Epithelial cell of proximal tubule (primary cell): Measurements from ENCODE around the gene ATP11A. TPM values are rescaled to one million over a fixed set of nuclear protein-coding genes. Genes with fewer than 3 reads are reported as not detected.

Experiments
- DNase-seq: peaks from one replicate; pipeline ENCODE4 v3.0.0-alpha.2; 2011; ENCODE audit warnings: low read depth
- H3K4me3 ChIP-seq: 2 replicates; pipeline ENCODE4 v1.5.1; 2011; ENCODE audit warnings: low read depth, mild to moderate bottlenecking, low read length
- total RNA-seq: library from RNA; depleted of rRNA; stranded (reverse); fragments of >200 nt; gene quantifications from 2 replicates; pipeline ENCODE4 v1.2.3, GENCODE V29; 2015
- TF ChIP-seq, protein P1 (sequence below): conservative IDR thresholded peaks from 2 replicates; pipeline ENCODE4 v1.5.1; 2012; ENCODE audit warnings: low read depth, mild to moderate bottlenecking, low read length

The ATP11A gene
- total RNA-seq, 1 donor from 2014 or later: 27.2 TPM

DNA sequence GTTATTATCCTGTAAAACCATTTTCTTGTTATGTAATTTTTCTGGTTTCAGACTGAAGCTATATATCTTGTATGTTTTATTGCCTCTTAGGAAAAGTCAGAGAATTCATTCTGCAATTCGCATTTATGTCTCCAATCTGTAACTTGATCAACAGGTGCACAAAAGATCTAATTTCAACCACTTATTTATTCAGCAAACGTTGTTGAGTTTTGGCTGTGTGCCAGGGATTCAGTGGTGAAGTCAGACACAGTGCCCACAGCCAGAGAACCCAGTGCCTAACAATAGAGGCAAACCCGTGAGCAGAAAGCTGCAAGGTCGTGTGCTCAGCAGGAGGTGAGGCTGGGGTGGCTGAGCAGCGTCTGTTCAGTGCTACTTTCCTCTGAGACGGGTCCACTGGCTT is 159.7 kb downstream of the ATP11A start:
- TF ChIP-seq, protein P1, sequence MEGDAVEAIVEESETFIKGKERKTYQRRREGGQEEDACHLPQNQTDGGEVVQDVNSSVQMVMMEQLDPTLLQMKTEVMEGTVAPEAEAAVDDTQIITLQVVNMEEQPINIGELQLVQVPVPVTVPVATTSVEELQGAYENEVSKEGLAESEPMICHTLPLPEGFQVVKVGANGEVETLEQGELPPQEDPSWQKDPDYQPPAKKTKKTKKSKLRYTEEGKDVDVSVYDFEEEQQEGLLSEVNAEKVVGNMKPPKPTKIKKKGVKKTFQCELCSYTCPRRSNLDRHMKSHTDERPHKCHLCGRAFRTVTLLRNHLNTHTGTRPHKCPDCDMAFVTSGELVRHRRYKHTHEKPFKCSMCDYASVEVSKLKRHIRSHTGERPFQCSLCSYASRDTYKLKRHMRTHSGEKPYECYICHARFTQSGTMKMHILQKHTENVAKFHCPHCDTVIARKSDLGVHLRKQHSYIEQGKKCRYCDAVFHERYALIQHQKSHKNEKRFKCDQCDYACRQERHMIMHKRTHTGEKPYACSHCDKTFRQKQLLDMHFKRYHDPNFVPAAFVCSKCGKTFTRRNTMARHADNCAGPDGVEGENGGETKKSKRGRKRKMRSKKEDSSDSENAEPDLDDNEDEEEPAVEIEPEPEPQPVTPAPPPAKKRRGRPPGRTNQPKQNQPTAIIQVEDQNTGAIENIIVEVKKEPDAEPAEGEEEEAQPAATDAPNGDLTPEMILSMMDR: no peak
- no peak overlapping the region for H3K4me3 ChIP-seq
- no peak for DNase-seq

DNA sequence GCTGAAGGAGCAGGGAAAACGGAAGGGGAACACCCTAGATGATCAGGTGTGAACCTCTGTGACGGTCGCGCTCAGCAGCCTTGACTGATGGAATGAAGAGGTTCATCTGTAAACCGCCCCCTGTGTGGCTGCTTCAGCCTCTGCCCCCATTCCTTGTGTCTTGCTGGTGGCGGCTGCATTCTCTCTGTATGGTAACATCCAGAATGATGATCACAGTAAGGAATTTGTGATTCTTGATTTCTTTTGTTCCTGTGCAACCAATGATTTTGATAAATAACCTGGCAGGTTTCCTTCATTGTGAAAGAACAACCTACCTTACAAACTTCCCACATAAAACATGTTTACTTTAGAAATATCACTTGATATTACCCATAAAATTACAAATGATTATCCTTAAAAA is 160.4 kb downstream of the ATP11A start:
- no peak for DNase-seq
- H3K4me3 ChIP-seq: no peak overlapping the region
- TF ChIP-seq, protein P1: no peak

DNA sequence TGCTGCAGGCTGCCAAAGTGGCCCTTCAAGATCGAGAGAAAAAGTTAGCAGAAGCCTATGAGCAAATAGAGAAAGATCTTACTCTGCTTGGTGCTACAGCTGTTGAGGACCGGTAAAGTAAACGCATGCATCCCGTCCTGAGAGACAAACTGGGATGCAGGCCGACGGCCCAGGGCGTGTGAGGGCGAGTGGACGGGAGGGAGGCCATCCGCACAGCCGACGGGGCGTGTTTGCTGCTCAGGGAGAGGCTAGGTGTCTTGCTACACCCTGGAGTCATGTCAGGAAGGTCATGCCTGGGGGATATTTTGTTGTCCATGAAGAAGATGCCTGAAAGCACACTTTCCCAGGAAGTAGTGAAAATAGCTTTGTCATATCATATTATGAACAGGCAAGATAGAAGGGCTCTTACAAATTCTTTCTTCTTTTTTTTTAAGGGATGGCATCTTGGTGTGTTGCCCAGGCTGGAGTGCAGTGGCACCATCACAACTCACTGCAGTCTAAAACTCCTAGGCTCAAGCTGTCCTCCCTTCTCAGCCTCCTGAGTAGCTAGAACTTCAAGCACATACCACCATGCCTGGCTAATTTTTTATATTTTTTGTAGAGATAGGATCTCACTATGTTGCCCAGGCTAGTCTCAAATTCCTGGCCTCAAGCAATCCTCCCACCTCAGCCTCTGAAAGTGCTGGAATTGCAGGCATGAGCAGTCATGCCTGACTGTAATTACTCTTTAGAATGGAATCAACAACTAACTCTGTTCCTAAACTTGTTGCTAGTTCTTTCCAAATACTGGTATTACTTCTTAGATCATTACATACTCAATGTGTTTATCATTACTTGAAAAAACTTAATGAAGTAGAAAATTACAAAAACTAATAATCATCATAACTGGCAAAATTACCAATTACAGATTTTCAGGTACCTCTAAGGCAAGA is 161.5 kb downstream of the ATP11A start:
- no peak overlapping the region for H3K4me3 ChIP-seq
- TF ChIP-seq, protein P1: no peak
- DNase-seq: no peak

DNA sequence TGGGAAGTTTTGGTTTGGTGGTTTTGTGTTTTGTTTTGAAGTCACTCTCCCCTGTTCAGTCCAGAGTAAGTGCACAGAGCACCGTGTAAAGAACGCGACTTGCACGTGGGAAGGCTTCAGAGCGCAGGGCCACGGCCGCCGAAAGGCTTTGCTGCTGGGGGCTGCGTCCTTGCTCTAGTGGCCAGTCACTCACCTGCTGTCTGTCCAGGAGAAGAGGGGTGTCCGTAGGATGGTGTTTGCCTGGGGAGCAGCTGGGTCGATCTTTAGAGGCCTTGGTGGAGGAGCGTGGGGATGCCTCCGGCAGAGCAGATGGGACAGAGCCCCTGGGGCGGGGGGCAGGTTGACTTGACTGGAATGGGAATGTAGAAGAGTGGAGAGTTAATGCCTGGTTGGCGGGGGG is 162.6 kb downstream of the ATP11A start:
- no peak overlapping the region for H3K4me3 ChIP-seq
- no peak for DNase-seq
- TF ChIP-seq, protein P1: no peak

DNA sequence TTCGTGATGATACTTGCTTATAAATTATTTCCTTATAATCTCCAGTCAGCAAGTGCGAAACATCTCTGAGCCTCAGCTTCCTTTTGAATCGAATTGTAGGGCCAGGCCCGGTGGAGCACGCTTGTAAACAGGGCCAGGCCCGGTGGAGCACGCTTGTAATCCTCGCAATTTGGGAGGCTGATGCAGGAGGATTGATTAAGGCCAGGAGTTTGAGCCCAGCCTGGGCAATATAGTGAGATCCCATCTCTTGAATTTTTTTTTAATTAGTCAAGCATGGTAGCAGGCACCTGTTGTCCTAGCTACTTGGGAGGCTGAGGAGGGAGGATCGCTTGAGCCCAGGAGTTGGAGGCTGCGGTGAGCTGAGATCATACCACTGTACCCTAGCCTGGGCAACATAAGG is 163.0 kb downstream of the ATP11A start:
- TF ChIP-seq, protein P1: no peak
- no peak overlapping the region for H3K4me3 ChIP-seq
- no peak for DNase-seq

DNA sequence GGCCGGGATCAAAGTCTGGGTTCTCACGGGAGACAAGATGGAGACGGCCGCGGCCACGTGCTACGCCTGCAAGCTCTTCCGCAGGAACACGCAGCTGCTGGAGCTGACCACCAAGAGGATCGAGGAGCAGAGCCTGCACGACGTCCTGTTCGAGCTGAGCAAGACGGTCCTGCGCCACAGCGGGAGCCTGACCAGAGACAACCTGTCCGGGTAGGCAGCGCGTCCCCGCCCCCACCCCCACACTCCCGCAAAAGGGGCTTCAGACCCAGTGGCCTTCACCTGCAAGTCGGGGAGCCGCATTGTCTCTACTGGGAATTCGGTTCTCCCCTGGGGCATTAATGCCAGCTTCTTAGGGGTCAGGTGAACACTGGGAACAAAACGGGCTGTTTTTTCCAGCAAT is 164.5 kb downstream of the ATP11A start:
- H3K4me3 ChIP-seq: no peak overlapping the region
- DNase-seq: no peak
- TF ChIP-seq, protein P1: no peak

DNA sequence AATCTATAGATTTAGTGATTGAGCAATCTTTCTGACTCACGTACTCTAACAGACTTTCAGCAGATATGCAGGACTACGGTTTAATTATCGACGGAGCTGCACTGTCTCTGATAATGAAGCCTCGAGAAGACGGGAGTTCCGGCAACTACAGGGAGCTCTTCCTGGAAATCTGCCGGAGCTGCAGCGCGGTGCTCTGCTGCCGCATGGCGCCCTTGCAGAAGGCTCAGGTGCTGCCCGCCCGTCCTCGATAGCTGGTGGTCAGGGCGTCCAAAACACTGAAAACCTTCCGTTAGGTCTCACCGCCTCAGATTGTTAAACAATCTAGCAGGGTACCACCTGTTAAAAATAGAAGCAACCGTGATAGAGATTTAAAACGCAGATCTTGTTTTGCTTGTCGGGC is 166.0 kb downstream of the ATP11A start:
- DNase-seq: no peak
- TF ChIP-seq, protein P1: no peak
- H3K4me3 ChIP-seq: no peak overlapping the region
